NCI-H146 treated with DMSO at 0.1 percent for 48 hours (cell line): ENCODE results near the gene SERTAD2.

ENCODE experiments used
- DNase-seq: peaks from one replicate; lab custom pipeline; 2025; ENCODE audit not compliant: unreplicated experiment; lab: John Stamatoyannopoulos, UW

The SERTAD2 gene

DNA sequence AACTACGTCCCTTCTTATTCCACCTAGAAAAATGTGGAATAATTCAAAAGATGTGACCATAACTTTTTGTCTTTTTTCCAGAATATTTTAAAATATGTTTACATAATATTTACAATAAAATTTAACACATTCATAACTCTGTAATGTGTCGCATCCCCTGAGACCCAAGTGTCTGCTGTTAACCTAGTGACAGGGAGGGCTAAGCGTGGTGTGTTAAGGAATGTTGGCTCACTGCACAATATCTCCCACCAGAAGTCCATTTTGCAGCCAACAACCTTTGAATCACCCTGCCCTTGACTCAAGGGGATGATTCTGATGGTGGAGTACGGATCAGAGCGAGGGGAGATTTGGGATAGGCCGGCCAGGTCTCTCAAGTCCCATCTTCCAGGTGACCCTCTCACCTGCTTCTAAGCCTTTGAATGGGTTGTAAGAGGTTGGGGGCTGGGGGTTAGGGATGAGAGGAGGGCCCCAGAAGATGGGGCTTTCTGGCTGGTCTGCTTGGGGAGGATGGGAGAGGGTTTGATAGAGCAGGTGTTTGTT is 43.3 kb downstream of the SERTAD2 start:
- no peak for DNase-seq

DNA sequence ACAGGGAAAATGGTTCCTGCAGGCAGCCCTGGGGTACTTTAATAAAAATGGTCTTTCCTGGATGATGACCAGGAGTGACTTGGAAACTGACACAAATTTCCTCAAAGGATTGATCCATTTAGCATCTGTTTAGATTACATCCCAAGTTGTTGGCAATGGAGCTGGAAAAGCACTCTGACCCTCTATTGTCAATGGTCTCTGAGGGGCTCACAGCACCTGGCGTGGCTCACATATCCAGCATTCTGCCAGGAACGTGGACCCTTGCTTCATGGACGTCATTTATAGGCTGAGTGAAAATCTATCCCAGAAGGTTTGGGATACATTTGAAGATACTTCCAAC is 43.8 kb downstream of the SERTAD2 start:
- DNase-seq, result no peak

DNA sequence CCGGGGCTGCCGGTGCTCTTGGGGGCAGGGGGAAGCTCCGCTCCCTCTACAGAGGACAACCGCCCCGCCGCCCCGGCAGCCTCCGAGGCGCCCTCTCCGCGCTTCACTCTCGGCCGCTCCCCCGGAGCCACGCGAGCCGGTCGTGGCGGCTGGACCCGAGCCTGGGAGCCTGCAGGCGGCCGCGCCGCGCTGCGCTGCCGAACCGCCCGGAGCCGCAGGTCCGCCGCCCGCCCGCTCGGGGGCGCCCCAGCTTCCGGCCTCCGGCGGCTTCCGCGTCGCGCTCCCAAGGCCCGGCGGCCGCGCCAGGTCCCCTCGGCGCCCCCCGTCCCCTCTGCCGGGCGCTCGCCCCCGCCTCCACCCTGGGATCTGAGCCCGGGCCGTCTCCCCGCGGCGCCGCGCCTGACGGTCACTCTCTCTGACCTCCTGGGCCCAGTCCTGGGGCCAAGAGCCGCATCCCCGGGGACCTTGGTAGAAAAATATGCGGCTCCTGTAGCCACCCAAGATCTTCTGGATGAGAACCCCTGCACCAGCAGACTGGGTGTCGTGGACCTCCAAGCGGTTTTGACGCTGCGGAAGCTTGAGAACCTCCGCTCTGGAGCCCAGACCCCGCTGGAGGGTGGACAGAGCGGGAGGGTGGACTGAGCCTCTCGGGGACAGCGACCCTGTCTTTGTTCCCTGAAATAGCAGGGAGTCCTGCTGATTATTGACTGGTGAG is 44.3 kb downstream of the SERTAD2 start:
- no peak for DNase-seq

DNA sequence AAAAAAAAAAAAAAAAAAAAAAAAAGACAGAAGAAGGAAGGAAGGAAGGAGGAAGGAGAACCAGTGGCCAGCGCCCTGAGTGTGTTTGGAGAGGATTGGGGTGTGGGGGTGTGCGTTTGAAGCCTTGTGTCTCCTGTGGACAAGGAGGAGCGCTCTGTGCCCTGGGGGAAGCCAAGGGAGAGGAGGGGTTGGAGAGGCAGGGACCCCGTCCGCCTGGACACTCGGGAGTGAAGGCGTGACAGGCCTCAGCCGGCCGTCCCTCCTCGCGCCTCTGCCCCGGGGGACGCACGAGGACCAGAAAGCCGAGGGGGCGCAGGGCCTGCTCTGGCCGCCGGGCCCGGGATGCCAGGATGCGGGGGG is 44.9 kb downstream of the SERTAD2 start:
- DNase-seq, result no peak

DNA sequence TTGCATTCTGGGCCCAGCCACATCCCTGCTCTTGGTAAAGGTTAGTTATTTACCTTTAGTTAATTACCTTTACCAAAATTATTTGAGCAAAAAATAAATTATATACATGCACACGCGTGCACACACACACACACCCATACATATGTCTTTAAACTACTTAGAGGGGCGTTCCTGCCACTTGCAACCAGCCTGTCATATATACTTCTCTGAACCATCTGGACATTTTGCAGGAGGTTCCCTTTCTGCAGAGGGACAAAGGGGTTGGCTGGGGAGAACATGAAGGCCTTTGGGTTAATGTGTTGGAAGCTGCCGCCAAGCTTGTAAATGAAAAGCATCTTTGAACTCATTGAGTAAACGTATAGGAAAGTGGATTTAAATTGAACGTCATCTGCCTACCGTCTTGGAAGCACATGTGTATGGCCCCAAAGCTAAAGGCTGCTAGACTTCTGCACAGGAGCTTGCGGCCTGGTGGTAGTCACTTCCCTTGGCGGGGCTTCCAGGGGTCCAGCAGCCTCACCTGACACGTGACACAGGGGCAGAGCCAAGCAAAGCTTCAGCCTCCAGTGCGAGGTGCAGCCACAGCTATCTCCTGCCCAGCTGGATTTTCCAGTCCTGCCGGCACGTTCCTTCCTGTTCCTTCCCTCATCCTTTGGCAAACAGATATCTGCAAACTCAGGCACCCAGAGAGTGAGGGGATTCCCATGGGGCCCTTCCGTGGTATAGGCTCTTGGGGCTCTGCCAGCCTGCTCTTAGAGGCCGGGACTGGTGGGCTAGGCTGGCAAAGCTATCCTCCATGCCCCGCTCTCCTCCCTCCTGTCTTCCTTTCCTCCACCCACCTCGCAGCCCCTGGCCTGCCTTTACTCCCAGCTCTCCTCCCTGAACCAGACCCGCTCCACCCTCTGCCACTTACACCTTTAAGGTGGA is 46.1 kb downstream of the SERTAD2 start:
- no peak for DNase-seq

DNA sequence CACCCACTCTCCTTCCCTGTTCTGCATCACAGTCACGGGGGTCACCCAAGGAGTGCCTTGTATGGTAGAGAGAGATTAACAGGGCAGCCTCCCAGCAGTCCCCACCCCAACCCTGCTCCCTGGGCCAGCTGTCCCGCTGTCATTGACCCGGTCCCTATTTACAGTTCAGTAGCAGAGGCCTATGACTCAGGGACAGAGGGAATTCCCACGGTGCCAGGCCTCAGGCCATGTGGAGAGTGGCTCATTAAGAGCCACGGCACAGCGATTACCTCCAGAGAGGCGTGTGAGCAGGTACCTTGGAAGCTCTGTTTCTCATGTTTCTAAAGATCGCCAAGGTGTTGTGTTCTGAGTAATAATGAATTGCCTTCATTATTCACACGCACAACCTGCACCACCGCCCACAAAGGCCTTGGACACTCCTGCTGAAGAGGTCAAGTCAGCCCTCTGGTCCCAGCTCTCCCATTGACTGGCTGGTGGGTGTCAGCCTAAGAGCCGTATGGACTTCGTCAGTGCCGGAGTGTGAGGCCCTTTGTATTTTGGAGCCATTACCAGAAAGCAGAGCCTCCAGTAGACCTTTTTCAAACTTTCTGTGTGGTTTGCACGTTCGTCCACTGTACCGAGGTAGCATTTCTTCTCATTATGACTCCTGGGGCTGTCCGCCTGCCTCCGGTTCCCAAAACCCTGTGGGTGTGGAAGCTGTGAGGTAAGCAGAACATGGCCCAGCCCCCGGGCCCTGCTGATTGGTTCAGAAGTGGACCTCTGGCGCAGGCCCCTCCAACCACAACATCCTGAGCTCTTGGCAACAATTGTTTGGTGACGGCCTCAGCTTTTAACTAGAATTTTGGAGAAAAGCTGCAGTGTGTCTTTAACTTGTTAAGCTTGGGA is 47.0 kb downstream of the SERTAD2 start:
- DNase-seq, result no peak

DNA sequence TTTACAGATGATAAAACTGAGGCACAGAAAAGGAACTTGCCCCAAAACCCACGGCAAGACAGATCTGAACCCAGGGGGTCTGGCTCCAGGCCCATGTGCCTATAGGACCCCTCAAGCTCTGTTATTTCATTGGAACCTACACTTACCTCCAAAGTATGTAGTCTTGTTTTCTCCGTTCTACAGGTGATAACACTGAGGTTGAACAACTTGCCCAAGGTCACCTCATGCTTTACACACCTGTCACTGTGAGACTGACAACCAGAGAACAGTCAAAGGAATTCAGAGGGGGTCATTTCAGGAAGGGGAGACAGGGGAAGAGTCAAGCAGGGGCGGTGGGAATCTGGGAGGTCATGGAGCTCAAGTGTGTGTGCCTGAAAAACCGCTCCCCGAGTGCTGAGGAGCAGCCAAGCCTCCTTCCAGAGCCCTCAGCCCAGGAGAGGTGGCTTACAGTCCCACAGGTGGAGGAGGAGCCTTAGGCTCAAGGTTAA is 47.7 kb downstream of the SERTAD2 start:
- no peak for DNase-seq

DNA sequence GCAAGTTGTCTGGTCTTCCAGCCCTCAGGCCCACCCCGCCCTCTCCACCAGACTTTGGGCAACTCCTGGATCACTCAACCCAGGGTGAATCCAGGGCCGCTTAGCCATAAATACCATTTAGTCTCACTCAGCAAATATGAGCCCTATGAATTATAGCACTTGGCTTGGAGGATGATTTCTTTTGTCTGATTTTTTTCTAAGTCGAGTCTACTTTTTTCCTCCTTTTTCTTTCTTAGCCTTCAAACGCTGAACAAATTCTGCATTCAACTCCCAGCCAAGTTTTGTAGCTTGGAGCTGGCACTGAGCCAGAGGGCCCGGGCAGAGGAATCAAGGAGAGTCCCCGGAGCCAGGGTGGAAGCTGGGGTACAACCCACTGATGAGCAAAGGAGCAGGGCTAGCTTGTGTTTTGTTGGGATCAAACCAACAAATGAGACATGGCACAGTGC is 48.7 kb downstream of the SERTAD2 start:
- DNase-seq, result no peak

DNA sequence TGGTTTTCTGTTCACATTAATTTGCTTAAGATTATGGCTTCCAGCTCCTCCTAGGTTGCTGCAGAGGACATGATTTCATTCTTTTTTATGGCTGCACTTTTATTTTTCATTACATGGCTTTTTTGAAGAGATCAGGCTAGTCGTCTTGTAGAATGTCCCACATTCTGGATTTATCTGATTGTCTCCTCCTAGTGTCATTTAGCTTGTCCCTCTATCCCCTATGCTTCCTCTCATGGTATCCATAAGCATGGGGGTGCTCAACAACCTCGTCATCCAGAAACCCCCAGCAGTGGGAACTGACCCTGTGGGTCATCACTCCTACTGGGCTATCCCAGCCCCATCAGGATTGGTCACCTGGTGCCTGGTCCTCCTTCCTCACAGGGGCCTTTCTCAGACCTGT is 49.6 kb downstream of the SERTAD2 start:
- DNase-seq, result no peak

DNA sequence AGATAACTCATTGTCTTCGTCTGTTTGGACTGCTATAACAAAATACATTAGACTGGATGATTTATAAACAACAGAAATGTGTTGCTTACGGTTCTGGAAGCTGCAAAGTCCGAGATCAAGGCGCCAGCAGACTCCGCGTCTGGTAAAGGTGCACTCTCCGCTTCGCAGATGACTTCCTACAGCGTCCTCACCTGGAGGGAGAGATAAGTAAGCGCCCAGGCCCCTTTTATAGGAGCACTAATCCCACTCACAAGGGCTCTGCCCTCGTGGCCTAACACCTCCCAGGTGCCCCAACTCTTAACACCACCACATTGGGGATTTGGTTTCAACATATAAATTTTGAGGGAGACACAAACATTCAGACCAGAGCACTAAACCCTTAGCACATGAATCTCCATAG is 51.3 kb downstream of the SERTAD2 start:
- no peak for DNase-seq

DNA sequence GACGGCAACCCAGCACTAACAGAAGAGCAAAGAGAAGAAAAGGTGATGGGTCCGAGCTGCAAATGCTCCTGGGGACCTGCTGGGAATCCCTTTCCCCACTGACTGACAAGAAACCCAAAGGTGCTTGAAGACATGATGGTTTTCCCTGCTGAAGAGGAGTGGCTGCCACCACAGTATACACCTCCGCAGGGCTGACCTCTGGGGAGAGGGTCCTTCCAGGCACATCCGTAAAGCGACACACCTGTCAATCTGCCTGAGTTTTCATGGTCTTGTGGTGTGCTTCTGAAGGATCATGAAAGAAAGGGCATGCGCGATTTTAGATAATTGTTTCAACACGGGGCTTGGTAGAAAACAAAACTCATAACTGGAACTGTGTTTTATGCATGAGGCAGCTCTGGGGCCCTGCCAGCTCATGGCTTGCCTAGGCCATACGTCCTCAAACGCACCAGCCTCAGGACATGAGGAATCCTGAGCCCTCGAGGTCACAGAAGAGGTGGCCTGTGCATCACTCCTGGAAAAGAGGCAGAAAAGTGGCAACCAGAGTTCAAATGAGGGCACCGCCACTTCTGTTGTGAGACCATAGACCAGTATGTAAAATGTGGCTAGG is 51.8 kb downstream of the SERTAD2 start:
- DNase-seq, result no peak

DNA sequence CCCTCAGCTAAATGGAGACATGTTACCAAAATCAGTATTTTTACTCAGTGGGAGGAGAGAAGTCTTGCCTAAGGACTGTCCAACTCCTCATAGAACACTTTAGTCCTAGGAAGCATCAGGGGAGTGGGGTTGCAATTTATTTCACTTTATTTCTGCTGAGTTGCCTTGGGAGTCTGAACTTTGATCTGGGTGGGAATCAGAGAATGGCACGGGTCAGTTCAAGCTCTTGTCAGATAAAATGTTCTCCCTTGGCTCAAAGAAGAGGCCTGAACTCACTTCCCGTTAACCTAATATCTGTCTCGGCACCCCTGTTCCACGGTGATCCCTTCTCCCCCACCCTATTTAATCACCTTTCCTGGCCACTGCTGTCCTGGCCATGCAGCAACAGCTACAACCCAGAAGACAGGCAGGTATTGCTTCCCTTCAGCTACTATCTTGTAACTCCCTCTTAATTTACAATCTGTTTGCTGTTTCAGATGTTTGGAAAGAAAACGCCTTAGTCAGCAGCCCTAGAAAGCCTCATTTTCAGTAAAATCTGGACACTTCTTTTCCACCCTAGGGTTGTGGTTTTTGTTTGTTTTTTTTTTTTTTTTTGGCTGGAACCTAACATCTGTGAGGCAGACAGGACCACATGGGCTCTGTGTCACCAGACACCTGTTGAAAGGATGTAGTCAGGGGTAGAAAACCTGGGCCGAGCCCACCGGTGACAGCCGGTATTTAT is 52.5 kb downstream of the SERTAD2 start:
- no peak for DNase-seq

DNA sequence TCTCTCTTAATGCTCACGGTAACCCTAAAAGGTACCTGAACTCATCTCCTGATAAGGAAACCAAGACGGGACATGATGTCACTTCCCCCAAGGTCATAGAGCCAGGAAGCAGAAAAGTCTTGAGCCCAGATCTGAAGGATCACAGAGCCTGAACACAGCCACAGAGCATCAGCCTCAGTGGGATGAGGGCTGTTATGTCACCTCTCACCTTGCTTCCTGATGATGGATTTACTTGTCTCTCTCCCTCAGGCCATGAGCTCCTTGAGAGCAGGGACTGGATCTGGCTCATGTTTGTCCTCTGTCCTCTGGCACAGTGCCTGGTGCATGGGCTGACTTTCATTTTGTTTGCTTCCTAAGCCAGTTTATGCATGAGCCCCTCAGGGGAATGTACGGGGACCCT is 54.2 kb downstream of the SERTAD2 start:
- no peak for DNase-seq

DNA sequence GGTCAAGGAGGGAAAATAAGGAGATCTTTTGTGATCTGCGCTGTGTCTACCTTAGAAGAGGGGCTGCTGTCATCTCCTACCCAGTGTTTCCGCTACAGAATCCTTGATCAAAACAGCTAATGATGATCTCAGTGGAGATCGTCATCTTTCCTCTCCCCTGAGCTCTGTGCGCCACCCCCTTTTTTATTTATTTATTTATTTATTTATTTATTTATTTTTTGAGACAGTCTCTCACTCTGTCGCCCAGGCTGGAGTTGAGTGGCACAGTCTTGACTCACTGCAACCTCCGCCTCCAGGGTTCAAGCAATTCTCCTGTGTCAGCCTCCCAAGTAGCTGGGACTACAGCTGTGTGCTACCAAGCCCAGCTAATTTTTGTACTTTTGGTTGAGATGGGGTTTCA is 55.5 kb downstream of the SERTAD2 start:
- no peak for DNase-seq

DNA sequence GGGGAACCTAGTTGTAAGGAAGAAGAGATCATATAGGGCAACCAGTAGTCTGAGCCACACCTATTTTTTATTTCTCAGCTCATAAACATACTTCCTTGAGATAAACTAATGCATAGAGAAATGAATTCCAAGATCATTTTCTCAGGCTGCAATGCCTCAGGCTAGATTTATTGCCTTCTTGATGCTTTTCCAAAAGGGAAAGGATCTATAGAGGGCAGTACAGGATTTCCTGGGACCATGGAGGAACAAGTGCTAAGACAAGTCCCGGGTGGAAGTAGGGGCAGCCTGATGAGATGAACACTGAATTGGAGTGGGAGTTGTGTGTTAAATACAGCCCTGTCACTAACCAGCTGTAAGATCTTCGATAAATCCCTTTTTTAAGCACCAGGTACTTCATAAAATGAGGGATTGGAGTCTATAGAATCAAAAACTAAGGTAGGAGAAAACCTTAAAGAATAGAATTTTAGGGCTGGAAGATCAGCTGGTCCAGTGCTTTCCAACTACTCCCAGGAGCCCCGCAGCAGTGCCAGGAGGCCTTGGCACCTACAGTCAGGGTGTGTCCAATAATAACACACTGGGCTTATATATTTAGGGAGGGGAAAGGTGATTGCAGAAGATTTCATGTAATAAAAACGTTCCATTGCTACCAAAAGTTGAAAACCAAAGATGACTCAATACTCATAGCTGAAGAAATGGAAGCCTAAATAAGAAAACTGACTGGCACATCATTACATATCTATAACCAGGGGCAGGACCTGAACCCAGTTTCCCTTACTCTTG is 58.1 kb downstream of the SERTAD2 start:
- peak; percentile 16 for DNase-seq

DNA sequence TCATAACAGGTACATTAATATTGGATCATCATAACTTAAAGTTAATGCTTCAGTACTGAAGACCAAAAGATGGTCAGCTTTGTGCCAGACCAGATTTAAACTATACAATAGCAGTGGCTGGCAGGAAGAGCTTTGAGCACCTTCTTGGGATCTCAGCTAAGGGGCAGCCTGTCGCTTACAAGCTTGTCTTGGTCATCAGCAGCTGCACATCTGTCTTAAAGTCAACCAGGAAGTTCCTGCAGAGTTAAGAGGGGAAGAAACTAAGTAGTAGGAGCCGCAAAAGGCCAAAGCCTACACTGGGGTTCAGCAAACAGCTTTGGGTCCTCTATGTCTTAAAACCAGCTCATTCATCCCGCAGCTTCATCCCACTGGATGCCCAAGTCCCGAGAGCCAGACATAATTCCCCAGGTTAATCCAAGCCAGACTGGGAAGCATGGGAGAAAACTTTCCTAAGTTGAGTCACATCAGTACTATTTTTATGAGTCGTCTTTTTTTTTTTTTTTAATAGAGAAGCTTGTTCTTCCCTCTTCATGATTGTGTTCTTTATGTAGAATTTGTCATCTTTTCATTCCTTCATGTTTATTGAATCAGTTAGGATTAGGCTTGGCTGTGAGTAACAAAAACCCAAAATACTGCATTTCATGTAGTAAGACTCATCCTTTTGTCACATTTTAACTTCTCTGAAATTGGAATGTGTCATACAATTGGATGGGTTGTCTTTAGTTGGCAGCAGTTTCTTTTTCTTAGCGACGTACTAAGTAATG is 59.3 kb downstream of the SERTAD2 start:
- DNase-seq, result no peak

DNA sequence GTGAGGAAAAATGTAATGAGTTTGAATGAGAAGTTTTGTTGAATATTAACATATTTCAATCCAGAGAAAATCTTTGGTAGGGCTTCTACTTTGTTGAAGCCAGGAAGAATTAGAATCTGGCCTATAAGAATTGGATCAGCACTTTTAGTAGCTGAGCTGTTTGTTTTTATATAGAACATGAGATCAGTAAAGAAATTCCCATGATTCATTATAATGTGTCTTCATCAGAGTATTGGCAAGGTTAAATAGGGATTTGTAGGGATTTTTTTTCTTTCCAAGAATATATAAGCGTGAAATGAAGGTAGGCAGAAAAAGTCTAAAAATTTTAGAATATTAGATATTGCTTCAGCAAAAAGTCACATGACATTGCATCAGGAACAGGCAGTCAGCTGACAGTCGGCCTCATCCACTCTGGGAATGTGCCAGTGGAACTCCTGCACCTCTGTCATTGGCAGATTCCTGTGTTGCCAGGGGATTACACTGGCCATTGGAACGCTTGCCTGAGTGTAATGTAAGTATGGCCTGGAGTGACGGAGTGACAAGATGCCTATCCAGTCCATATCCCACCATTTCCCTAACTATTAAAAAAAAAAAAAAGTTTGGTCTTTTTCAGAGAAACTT is 60.6 kb downstream of the SERTAD2 start:
- DNase-seq, result no peak

DNA sequence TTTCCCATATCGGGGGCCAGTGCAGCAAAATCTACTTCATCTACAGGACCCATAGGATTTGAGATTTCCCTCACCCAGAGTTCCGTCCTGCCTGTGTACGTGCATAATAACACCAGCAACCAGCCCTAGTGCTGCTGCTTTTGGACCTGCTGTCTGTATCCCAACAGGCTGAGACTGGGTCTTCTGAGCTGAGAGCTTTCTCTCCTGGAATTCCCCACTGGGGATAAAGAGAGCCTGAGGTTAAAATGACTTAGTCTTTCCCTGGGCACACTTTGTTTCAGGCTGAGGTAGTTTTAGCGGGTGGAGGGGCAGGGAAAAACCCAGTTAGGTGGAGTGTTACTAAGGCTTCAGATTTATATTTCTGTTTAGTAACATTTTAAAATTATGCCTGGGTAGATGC is 62.5 kb downstream of the SERTAD2 start:
- no peak for DNase-seq
